ENCODE measurements around the gene PROK1.

Gene PROK1

DNA sequence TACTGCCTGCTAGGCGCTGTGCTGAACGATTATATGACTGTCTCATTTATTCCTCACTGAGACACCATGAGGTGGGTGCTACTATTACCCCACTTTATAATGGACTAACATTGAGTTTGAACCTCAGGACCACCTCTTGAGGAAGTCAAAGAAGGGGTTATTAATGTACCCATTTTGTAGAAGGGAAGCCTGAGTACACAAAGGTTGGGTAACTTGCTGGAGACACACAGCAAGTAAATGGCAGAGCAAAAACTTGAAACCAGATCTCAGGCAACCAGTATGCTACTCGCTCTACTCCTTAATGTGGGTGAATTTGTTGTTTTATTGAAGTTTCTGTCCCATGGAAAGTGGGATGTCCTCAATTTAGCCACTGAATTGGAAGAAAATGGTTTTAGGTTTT, 37.9 kb downstream of the PROK1 start:
- no peak for DNase-seq (ENCODE audit: low spot score)

DNA sequence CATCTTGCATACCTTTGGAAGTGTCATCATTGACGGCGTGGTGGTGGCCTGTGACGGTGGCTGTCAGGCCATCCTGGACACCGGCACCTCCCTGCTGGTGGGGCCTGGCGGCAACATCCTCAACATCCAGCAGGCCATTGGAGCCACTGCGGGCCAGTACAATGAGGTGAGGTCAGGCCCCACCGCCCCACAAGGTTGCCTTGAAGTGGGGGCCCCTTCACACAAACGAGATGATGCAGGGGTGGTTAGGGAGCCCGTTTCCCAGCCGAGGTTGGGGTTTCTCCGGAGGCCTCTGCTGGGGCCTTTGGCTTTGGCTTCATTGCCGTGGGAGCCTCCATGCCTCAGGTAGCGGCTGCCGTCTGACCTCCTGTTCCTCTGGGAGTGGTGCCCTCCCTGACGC, 38.5 kb downstream of the PROK1 start:
- DNase-seq (ENCODE audit: low spot score), result no peak

DNA sequence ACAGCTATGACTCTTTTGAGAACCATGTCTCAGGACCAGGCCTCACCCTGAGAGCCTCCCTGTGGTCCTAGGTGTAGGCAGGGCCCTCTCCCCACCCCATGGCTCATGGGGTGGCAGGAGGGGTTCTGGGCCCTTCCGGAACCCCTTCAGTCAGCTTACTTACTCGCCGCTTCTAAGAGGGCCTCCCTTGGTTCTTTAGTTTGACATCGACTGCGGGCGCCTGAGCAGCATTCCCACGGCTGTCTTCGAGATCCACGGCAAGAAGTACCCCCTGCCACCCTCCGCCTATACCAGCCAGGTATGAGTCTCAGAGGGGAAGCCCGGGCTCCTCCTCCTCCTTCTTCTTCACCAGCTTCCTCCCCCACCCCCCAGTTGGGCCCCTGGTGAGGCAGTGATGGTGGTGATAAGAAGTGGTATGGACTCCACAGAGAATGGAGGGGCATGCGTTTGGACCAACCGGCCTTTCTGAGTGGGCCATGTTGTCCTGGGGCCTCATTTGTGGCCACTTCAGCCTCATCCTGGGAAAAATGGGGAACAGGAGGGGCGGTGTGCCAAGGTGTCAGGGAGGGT, 39.1 kb downstream of the PROK1 start:
- DNase-seq (ENCODE audit: low spot score), result no peak

DNA sequence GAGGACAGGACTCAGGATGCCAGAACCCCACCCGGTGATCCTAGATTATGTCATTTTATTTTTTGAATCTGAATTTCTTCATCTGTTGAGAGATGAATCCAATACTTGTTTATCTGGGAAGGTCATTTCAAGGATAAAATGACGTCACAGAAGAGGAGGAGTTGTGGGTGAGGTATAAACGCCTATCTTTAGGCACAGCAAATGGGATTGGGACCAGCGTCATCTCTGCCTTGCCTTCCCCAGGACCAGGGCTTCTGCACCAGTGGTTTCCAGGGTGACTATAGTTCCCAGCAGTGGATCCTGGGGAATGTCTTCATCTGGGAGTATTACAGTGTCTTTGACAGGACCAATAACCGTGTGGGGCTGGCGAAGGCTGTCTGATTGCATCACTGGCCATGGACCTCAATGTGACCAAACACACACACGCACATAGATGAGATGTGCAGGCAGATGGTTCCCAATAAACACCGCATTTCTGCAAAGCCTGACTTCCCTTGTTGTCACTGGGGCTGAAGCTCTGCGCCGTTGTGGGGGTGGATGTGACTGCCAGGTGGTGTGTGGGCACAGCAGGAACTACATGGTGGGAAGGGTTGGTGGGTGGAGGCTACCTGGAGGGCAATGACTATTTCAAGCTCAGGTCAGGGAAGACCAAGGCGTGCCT, 40.0 kb downstream of the PROK1 start:
- no peak for DNase-seq (ENCODE audit: low spot score)

DNA sequence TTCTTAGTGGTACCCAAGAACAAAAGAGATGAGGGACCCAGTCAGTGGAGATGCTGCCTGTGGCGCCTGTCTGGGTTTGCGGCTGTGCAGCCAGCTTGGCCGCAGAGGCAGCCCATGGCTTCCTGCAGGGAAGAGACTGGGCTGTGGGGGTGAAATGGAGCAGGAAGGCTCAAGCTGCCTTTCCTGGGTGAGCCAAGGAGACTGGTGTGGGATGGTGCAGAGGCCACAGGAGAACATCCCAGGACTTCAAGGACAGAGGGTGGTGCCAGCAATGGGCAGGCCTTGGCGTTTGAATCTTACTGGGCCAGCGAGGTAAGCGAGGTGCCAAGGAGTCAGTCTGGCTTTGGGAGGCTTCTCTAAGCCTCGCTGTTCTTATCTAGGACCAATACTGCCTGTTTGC, 41.6 kb downstream of the PROK1 start:
- no peak for DNase-seq (ENCODE audit: low spot score)

DNA sequence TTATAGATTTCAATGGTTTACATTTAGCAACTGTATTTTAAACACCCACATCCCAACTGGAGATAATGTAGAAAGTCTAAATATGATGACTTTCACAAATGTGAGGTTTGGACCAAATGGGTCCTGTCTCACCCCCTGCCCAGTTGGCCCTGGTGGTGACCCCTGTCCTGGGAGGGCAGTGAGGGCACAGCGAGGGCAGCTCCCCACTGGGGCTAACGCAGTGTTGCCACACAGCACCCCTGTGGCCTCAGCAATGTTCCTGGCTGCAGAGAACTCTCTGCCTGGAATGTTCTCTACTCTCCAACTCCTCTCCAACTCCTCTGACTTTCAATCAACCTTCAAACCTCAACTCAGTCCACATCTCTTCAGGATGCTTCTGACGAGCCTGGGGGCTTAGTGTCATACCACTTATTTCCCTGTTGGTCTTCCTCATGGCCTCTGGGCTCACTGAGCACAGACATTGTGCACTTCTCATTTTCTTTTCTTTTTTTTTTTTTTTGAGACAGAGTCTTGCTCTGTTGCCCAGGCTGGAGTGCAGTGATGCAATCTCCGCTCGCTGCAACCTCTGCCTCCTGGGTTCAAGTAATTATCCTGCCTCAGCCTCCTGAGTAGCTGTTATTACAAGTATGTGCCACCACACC, 42.2 kb downstream of the PROK1 start:
- DNase-seq (ENCODE audit: low spot score), result no peak

DNA sequence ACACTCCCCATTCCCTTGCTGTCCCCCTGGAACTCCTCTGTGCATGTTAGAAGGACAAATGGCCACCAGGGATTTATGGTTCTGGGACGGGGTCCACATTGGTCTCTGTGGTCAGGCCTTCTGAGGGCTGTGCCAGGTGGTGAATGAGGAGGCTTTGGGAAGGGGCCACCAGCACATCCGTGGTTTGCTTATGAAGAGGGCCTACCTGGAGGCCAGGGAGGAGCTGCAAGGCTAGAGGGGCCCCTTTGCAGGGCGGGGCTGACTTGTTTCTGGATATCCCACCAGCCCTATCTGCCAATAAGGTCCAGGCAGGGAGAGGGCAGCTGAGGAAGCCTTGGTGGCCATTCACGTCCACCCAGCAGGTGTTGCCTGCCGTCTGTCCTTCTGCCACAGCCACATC, 43.1 kb downstream of the PROK1 start:
- no peak for DNase-seq (ENCODE audit: low spot score)

DNA sequence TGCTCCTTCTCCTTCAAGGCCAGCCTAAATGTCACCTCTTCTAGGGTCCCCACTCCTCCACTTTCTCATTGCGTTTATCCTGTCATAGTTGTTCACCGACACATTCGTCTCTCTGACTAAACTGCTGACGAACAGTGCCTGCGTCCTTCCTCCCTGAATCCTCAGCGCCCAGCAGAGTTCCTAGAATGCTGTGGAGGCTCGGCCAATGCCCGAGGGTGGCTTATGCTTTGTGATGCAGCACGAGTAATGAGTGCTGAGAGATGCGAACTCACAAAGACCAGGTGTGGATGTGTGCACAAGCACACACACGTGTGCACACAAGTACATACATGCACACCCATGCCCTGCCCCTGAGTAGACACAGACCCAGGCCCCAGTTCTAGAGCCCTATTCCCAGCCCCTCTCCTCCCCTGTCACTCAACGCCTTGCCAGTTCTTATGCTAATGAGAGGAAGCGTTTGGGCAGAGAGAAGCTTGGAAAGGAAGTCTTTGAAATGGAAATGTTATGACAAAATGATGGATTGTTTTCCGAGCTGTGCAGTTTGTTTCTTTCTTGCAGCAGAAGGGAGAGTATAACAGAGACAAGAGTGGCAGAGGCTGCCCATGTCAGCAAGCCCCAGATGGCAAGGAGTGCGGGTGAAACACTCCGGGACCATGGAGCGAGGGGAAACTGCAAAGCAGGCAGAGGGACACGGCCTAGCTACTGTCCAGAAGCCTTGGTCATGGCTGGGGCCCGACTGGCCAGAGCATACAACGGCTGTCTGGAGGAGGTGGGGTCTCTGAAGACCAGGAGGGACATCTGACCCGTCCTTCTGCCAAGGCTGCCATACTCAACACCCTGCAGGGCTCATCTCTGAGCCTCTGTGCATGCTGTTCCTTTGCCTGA, 43.8 kb downstream of the PROK1 start:
- DNase-seq (ENCODE audit: low spot score), result no peak

DNA sequence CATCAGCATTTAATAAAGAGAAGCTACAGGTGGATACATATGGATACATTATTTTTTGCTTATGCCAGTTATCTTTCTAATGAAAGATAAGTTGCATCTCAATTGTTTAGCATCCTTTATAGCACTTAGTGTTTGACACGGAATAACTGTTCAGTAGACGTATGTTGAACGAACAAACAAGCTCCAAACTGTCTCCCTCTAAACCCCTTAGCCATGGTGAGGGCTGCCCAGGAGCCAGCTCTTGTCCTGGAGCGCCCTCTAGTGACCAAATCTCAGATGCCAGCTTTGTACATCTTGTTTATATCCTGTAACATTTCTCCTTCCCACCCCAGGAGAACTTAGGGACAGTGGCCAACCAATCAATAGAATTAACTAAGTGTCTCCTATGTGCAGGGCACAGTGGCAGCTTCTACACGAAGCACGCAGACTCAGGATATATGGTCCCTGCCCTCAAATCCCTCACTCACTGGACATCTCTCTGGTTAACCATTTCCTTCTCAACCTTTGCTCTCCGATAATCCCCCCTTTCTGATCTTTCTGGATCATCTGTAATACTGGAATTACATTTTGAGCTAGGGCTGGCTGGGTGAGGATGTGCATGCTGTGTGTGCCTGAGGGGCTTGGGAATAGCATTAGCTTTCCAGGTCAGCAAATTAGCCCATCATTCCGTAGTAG, 45.1 kb downstream of the PROK1 start:
- DNase-seq (ENCODE audit: low spot score), result peak; percentile 69

DNA sequence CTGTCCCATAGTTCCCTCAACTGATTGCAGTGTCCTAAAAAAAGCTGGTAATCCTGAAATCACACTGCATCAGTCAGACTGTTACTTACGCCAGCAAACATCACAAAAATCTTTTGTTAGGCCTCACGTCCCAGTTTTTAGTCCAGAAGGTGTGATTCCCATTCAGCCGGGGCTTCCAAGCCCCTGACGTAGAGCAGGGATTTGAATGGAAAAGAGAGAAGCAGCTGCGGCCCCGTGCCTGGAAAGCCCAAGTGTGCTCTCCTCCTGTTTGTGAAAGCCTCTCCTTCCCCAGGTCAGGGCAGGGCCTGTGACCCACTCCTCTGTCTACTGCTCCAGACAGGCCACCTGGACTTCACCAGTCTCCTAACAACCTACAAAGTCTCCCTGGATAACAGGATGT, 47.3 kb downstream of the PROK1 start:
- no peak for DNase-seq (ENCODE audit: low spot score)

DNA sequence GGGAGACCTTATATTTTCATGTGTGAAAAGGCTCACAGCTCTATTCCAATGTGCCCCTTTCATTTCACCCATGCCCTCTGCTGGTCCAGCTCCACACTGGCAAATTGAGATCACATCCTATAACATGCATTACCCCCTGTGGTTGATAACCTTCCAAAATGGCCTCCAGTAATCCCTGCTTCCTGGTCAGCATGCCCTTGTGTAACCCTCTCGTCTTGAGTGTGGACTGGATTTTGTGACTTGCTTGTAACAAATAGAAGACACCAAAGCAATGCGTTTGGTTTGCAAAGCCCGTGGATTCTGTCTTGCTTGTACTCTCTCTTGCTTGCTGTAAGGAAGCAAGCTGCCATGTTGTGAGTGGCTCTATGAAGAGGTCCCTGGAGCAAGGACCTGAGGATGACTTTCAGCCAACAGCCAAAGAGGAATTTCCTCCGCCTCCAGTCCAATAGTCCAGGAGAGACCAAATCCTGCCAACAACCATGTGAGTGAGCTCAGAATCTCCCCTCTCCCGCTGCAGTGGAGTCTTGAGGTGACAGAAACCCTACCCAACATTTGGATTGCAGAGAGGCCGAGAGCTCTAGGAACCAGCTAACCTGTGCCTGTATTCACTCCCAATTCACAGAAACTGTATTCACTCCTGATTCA, 50.7 kb downstream of the PROK1 start:
- DNase-seq (ENCODE audit: low spot score), result no peak

DNA sequence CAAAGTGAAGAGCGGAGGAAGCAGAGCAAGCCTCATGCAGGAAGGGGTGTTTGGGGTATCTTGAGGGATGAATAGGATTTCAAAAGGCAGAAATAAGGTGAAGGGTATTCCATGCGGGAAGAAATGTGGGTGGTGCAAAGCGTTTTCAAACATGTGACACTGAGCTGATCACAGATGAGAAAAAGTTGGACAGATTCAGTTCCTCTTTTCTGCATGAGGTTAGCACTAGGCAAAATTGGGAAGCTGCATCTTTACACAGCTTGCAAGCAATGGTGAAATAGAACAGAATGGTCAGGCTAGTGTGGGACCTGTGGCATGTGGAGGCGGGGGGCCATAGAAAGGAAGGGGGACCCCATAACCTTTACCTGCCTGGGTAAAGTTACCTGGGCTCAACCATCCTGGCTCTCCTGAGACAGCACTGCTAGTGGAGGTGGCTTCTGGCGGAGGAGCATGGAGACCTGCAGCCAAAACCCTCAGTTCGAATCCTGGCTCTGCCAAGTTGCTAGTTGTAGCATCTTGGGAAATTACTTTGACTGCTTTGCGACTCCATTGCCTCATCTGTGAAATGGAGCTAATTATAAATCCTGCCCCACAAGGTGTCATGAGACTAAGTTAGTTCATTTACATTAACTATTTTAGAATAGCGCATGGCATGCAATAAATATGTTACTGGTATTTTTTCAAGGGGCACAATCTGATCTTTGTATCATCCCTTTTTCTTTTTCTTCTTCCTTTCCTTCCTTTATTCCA, 51.6 kb downstream of the PROK1 start:
- DNase-seq (ENCODE audit: low spot score), result no peak

DNA sequence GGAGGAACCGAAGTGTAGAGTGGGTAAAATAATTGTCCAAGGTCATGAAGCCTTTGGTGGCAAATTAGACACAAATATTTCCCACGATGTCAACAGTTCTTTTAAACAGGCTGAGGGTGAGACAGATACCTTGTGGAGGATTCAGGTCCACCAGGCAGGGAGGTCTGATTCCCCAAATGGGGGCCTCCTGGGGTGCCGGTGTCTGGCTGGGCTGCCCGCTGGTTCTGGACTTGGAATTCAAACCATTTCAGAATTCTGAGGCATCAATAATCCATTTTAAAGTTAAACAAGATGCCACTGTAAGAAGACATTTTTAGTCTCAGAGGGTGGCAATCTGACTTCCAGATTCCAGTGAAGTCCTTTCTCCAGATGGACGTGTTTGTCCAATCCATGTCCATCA, 52.5 kb downstream of the PROK1 start:
- no peak for DNase-seq (ENCODE audit: low spot score)

DNA sequence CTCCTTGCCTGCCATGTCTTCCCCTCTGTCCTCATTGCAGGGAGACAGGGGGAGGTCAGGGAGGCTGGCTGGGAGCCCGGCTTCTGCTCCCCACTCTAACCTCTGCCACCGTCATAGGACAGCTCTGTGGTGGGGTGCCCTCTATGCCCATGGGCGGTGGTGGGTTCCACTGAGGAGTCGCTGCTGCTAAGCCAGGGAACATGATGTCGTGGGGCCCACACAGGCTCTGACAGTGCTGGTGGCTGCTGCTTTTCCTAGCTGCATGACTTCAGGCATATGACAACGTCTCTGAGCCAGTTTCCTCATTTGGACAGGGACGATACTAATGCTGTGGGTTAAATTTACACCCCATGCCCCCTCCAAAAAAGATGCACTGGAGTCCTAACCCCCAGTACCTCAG, 53.3 kb downstream of the PROK1 start:
- DNase-seq (ENCODE audit: low spot score), result no peak

DNA sequence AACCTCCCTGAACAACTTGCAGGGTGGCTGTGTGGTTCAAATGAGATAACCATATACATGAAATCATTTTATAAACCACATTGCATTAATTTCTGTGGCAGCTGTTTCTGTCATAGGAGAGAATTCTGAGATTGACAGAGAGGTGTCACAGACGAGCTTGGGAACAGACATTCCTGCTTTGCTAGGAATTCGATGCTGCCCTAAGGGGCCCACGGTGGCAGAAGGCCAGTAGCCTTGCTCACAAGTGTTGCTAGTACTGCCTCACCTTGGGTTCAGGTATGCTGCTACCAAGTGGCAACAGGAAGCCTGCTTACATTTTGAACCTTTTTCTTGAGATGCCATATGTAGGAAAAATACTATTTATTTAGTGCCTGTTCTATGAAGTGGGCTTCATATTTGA, 54.6 kb downstream of the PROK1 start:
- DNase-seq (ENCODE audit: low spot score), result no peak

DNA sequence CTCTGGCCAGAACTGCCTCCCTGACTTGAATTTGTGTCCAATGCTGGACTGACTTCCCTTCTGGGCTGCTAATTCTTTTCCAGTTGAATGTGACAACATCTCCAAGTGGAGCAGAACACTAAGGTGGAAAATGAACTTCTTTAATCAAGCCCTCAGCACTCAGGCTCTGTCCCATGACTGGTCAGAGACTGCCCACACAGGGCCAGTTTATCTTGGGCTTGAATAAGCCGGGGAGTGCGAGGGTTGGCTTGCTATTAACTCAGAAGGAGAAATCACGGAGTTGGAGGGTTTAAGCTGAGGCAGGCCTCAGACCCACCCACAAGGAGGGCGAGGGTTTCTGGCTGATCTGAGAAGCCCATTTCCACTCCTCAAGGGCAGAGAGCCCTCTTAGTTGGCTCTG, 55.6 kb downstream of the PROK1 start:
- DNase-seq (ENCODE audit: low spot score), result no peak

Data from putamen (tissue), 1 donor.